Measurements from ENCODE around the gene VTI1A. TPM values are rescaled to one million over a fixed set of nuclear protein-coding genes. Genes with fewer than 3 reads are reported as not detected.

The VTI1A gene
- total RNA-seq, 1 donor from 2014 or later: 22.7 TPM

DNA sequence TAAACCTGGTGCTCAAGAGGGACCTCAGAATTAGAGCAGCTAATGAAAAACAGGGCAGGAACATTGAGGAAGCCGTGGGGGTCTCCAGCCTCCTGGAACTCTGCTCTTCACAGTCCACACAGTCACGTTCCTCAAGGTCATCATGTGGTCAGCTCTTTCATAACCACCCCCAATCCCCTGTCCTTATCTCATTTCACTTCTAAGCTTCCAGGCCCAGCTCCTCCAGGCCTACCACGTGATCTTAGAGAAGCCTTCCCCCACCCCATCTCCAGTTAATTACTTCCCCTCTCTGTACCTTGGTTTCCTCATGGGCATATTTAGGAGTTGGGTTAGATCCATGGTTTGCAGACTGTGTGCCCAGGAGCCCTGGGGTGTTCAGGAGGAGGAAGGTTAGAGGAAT is 396.6 kb downstream of the VTI1A start:
- H3K27ac Mint-ChIP-seq (ENCODE audit: unreplicated experiment): no peak overlapping the region
- peaks cover 5% of the 10 kb centered on the region for H3K4me1 Mint-ChIP-seq (ENCODE audit: low read depth)
- peaks cover 18% of the 10 kb centered on the region for H3K9me3 Mint-ChIP-seq (ENCODE audit: low read depth)
- TF ChIP-seq, protein P1, sequence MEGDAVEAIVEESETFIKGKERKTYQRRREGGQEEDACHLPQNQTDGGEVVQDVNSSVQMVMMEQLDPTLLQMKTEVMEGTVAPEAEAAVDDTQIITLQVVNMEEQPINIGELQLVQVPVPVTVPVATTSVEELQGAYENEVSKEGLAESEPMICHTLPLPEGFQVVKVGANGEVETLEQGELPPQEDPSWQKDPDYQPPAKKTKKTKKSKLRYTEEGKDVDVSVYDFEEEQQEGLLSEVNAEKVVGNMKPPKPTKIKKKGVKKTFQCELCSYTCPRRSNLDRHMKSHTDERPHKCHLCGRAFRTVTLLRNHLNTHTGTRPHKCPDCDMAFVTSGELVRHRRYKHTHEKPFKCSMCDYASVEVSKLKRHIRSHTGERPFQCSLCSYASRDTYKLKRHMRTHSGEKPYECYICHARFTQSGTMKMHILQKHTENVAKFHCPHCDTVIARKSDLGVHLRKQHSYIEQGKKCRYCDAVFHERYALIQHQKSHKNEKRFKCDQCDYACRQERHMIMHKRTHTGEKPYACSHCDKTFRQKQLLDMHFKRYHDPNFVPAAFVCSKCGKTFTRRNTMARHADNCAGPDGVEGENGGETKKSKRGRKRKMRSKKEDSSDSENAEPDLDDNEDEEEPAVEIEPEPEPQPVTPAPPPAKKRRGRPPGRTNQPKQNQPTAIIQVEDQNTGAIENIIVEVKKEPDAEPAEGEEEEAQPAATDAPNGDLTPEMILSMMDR (IDR thresholded peaks at IDR 0.05): no peak
- no peaks in the 10 kb centered on the region for H3K27me3 Mint-ChIP-seq (ENCODE audit: low read depth)
- no peak overlapping the region for H3K4me3 Mint-ChIP-seq (ENCODE audit: unreplicated experiment)
- H3K36me3 Mint-ChIP-seq (ENCODE audit: low read depth): peaks cover 7% of the 10 kb centered on the region
- DNase-seq (ENCODE audit: low spot score): no peak

DNA sequence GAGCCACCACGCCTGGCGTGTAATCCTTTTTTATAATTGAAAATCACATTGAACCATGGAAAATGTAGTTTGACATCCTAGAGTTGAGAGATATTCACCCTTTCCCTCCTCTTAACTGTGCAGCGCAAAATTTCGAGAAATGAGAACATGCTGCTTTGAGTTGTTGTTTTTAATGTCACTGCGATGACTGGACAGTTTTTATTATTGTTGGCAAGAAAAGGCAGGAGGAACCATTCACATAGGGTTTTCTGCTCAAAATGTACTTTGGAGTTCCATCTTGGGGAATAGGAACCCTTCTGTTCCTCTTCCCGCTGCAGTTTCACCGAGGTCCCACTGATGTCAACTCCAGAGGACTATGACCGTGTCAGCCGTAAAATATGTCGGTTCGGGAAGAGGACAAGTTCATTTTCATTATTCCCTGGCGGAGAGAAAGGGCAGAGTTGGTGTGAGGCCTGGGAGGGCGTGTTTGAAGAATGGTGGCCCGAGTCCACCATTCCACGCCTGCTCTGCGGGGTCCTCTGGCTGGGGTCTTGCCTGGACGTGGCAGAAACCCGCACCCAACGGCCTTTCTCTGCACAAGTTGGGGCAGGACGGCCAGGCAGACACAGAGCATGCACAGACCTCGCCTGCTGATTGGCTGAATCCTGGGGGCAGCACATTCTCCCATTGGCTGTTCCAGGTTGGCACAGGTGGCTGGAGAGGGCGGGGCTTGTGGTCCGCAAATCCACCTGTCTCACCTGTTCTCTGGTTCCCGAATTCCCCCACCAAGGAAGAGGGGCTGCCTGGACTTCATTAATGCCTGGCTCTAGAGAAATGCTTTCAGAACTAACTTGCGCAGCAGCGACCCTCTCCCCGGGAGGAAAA is 397.9 kb downstream of the VTI1A start:
- Mint-ChIP-seq H3K4me1 (ENCODE audit: low read depth) (peaks cover 5% of the 10 kb centered on the region), H3K4me3 (ENCODE audit: unreplicated experiment) (no peak overlapping the region), H3K9me3 (ENCODE audit: low read depth) (peaks cover 18% of the 10 kb centered on the region), H3K36me3 (ENCODE audit: low read depth) (peaks cover 7% of the 10 kb centered on the region), H3K27me3 (ENCODE audit: low read depth) (no peaks in the 10 kb centered on the region), H3K27ac (ENCODE audit: unreplicated experiment) (no peak overlapping the region)
- no peak for DNase-seq (ENCODE audit: low spot score)
- TF ChIP-seq, protein P1 (IDR thresholded peaks at IDR 0.05): no peak

DNA sequence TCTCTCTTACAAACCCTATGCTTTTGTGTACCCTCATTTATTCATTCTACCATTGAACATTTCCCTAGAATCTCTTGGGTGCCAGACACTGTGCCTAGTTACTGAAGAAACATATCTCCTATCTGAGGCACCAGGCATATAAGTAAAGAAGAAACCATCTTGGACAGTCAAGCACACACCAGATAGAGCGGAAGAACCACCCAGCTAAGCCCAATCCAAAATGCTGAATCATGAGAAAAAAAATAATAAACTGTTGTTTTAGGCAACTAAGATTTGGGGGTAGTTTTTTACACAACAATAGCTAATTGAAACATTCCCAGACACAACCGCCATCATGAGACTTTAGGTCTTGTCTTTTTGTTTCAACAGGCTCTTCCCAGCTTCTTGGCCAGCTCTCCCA is 400.8 kb downstream of the VTI1A start:
- TF ChIP-seq, protein P1 (IDR thresholded peaks at IDR 0.05): no peak
- no peak for DNase-seq (ENCODE audit: low spot score)
- no peaks in the 10 kb centered on the region for H3K27me3 Mint-ChIP-seq (ENCODE audit: low read depth)
- H3K9me3 Mint-ChIP-seq (ENCODE audit: low read depth): peaks cover 18% of the 10 kb centered on the region
- H3K4me1 Mint-ChIP-seq (ENCODE audit: low read depth): peaks cover 5% of the 10 kb centered on the region
- no peak overlapping the region for H3K27ac Mint-ChIP-seq (ENCODE audit: unreplicated experiment)
- H3K4me3 Mint-ChIP-seq (ENCODE audit: unreplicated experiment): no peak overlapping the region
- H3K36me3 Mint-ChIP-seq (ENCODE audit: low read depth): peaks cover 7% of the 10 kb centered on the region

DNA sequence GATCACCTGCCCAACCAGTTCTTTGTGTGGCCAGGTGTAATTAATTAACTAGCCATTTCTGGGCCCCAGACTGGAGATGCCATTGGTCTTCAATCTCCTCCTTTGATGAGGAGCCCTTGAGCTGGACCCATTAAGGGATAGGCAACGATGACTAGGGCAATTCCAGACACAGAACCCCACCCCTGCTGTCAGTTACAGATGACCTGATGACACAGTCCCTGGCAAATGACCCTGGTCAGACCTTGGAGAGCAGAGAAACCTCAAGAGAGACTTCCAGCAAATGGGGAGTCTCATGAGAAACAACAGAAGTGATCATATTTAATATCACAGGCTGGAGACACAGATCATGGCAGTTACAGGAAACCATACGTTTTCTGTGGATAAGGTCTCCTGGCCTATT is 401.2 kb downstream of the VTI1A start:
- Mint-ChIP-seq H3K36me3 (ENCODE audit: low read depth) (peaks cover 7% of the 10 kb centered on the region), H3K27ac (ENCODE audit: unreplicated experiment) (no peak overlapping the region), H3K4me1 (ENCODE audit: low read depth) (peaks cover 5% of the 10 kb centered on the region), H3K27me3 (ENCODE audit: low read depth) (no peaks in the 10 kb centered on the region), H3K9me3 (ENCODE audit: low read depth) (peaks cover 18% of the 10 kb centered on the region), H3K4me3 (ENCODE audit: unreplicated experiment) (no peak overlapping the region)
- no peak for DNase-seq (ENCODE audit: low spot score)
- TF ChIP-seq, protein P1 (IDR thresholded peaks at IDR 0.05): no peak

DNA sequence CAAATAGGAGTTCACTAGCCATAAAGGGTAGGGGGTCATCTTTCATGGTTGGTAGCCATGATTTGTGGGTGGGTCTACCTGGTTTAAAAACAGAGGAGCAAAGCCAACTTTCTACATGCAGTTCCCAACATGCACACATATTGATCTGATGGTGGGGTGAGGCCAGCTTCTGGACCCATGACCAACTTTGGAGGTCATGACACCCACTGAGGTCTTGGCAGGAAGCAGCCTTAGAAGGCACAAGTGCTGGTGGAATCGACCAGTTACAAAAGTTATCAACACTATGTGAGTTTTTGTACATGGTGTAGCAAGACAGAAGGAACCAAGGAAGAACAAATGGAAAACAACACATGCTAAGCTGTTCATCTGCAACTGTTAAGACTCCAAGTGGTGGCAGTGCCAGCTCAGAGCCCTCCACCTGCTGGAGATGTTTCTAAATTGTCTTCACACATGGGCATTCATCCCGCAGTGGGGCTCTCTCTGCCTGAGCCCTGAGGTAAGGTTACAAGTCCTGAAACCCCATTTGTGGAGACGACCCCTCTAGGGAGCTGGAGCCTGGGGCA is 401.9 kb downstream of the VTI1A start:
- H3K27ac Mint-ChIP-seq (ENCODE audit: unreplicated experiment): no peak overlapping the region
- DNase-seq (ENCODE audit: low spot score): no peak
- no peaks in the 10 kb centered on the region for H3K27me3 Mint-ChIP-seq (ENCODE audit: low read depth)
- H3K4me3 Mint-ChIP-seq (ENCODE audit: unreplicated experiment): no peak overlapping the region
- peaks cover 18% of the 10 kb centered on the region for H3K9me3 Mint-ChIP-seq (ENCODE audit: low read depth)
- TF ChIP-seq, protein P1 (IDR thresholded peaks at IDR 0.05): no peak
- H3K4me1 Mint-ChIP-seq (ENCODE audit: low read depth): peaks cover 5% of the 10 kb centered on the region
- H3K36me3 Mint-ChIP-seq (ENCODE audit: low read depth): peaks cover 7% of the 10 kb centered on the region
